ENCODE data around the gene EVX1.

The EVX1 gene

DNA sequence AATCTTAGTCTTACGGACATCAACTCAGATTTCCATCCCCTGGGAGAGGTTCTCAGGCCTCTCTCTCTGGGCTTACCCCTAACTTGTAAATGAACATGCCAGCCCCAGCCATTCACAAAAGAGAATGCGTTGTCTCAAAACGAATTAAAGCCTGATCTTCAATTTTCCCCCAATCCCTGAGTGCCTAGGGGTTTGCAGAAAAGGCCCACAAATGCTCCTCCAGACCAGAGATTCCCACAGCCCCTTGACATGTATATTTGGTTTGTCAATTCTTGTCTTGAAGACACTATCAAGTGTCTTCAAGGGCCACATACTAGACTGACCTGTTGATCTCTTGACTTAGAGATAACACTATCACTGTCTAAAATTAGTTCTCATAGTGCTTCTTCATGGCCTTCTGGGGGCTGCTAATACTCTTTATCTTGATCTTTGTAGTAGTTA, 30.8 kb upstream of the EVX1 start:
- Histone ChIP-seq H3K79me2 (ENCODE audit: insufficient read depth, low read length) (no peaks in the 10 kb centered on the region), H3K4me2 (ENCODE audit: low read depth, low read length, poor library complexity, severe bottlenecking) (no peak overlapping the region), H3K36me3 (ENCODE audit: low read length) (no peaks in the 10 kb centered on the region), H3K27ac (ENCODE audit: low read depth, low read length) (no peak overlapping the region), H3K9me2 (replicated peaks; ENCODE audit: insufficient read depth, low read length) (no peaks in the 10 kb centered on the region), H3K27me3 (ENCODE audit: low read length) (no peaks in the 10 kb centered on the region), H4K20me1 (ENCODE audit: low read depth, low read length) (no peaks in the 10 kb centered on the region), H3K9ac (ENCODE audit: low read length) (no peak overlapping the region), H3K4me3 (ENCODE audit: insufficient read depth, low read length, poor library complexity, severe bottlenecking) (no peak overlapping the region), H3F3A (ENCODE audit: insufficient read depth) (no peaks in the 10 kb centered on the region), H3K9me3 (ENCODE audit: insufficient read depth, low read length) (no peaks in the 10 kb centered on the region), H2AFZ (ENCODE audit: low read depth, low read length, severe bottlenecking) (no peak overlapping the region)
- no peak for TF ChIP-seq EZH2phosphoT487 (conservative IDR thresholded peaks at IDR 0.05; ENCODE audit: low read length)
- TF ChIP-seq, protein P1, sequence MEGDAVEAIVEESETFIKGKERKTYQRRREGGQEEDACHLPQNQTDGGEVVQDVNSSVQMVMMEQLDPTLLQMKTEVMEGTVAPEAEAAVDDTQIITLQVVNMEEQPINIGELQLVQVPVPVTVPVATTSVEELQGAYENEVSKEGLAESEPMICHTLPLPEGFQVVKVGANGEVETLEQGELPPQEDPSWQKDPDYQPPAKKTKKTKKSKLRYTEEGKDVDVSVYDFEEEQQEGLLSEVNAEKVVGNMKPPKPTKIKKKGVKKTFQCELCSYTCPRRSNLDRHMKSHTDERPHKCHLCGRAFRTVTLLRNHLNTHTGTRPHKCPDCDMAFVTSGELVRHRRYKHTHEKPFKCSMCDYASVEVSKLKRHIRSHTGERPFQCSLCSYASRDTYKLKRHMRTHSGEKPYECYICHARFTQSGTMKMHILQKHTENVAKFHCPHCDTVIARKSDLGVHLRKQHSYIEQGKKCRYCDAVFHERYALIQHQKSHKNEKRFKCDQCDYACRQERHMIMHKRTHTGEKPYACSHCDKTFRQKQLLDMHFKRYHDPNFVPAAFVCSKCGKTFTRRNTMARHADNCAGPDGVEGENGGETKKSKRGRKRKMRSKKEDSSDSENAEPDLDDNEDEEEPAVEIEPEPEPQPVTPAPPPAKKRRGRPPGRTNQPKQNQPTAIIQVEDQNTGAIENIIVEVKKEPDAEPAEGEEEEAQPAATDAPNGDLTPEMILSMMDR (IDR thresholded peaks at IDR 0.05; ENCODE audit: insufficient read depth, low read length, poor library complexity, severe bottlenecking) = no peak

DNA sequence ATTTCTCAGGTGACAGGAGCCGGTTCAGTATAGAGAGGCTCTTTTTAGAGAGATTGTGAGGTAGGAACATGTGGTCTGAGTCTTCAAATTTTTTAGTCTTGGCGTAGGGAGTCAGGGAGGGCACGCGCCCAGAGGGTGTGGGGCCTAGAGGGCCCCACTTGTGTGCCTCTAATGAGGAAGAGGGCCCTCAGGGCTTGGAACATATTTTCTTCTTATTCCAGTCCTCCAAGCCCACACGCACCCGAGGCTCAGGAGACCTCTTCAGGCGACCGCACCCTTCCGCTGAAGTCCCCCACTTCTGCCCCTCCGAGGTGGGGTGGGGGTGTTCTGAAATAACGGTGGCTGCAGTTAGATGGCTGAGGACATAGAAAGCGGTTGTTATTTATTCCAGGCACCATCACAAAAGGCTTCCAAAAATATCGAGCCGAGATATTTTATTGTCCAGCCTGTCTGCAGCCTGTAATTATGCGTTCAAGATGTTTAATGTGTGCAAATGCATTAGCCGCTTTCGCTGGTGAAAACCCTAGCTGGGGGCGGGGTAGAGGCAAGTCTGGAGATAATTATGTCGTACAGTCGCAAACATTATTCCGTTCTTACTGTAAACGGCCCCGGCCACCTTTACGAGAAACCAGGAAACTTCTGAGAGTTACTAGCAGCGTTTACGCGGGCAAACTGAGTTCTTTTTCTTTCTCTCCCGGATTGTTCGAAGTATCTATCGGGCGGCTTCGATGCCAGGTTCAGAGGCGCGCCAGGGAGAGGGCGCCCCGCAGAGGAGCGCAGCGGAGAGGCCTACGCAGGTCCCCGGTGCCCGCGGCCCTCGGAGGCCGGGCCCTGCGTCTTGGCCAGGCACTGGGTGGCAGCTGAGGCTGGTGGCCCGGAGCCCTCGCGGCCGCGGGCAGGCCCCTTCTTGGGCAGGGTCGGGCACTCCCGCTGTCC, 29.8 kb upstream of the EVX1 start:
- no peaks in the 10 kb centered on the region for H3K27me3 ChIP-seq (ENCODE audit: low read length)
- H3K9ac ChIP-seq (ENCODE audit: low read length) = no peak overlapping the region
- no peaks in the 10 kb centered on the region for H3K9me3 ChIP-seq (ENCODE audit: insufficient read depth, low read length)
- H3F3A ChIP-seq (ENCODE audit: insufficient read depth) = no peaks in the 10 kb centered on the region
- no peaks in the 10 kb centered on the region for H4K20me1 ChIP-seq (ENCODE audit: low read depth, low read length)
- H3K4me2 ChIP-seq (ENCODE audit: low read depth, low read length, poor library complexity, severe bottlenecking) = no peak overlapping the region
- TF ChIP-seq EZH2phosphoT487 (conservative IDR thresholded peaks at IDR 0.05; ENCODE audit: low read length) = no peak
- TF ChIP-seq, protein P1 (IDR thresholded peaks at IDR 0.05; ENCODE audit: insufficient read depth, low read length, poor library complexity, severe bottlenecking) = no peak
- no peaks in the 10 kb centered on the region for H3K9me2 ChIP-seq (replicated peaks; ENCODE audit: insufficient read depth, low read length)
- no peak overlapping the region for H3K27ac ChIP-seq (ENCODE audit: low read depth, low read length)
- no peaks in the 10 kb centered on the region for H3K36me3 ChIP-seq (ENCODE audit: low read length)
- H3K4me3 ChIP-seq (ENCODE audit: insufficient read depth, low read length, poor library complexity, severe bottlenecking) = no peak overlapping the region
- H3K79me2 ChIP-seq (ENCODE audit: insufficient read depth, low read length) = no peaks in the 10 kb centered on the region
- no peak overlapping the region for H2AFZ ChIP-seq (ENCODE audit: low read depth, low read length, severe bottlenecking)

DNA sequence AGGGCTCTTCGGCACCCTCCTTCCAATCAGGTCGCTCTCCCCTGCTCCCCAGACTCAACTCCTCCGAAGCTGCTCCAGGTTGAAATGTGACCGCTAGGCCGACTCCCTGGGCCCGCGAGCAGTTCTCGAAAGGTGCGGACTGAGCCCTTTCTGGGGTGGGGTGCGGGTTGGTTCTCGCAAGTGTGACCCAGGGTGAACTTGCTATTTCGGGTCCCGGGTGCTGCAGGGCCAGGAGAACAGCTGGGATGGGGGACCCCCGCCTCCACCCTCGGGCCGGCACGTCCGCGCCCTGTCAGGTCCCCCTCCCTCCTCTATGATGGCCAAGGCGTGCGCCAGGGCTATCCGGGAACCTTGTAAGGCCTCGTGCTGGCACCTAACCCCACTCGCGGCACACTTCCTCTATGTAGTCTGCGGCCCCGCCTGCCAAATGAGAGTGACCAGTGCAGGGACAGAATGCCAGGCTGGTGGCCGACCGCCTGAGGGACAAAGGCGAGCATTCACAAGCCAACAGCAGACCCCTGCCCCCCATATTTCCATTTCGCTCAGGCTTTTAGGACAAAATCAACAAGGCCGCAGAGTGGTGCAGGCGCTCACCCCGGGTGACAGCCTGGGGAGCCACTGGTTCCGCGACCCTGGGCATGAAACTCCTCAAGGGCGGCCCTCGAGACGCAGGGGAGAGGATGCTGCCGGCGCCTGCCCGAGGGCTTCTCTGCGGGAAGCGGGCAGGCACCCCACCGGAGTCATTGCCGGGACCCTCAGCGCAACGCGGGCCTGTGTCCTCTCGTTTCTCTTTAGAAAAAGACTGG, 29.0 kb upstream of the EVX1 start:
- Histone ChIP-seq H4K20me1 (ENCODE audit: low read depth, low read length) (no peaks in the 10 kb centered on the region), H3K36me3 (ENCODE audit: low read length) (no peaks in the 10 kb centered on the region), H3F3A (ENCODE audit: insufficient read depth) (no peaks in the 10 kb centered on the region), H3K27me3 (ENCODE audit: low read length) (no peaks in the 10 kb centered on the region), H3K9me3 (ENCODE audit: insufficient read depth, low read length) (no peaks in the 10 kb centered on the region), H3K9ac (ENCODE audit: low read length) (no peak overlapping the region), H3K27ac (ENCODE audit: low read depth, low read length) (no peak overlapping the region), H2AFZ (ENCODE audit: low read depth, low read length, severe bottlenecking) (no peak overlapping the region), H3K79me2 (ENCODE audit: insufficient read depth, low read length) (no peaks in the 10 kb centered on the region), H3K4me3 (ENCODE audit: insufficient read depth, low read length, poor library complexity, severe bottlenecking) (no peak overlapping the region), H3K9me2 (replicated peaks; ENCODE audit: insufficient read depth, low read length) (no peaks in the 10 kb centered on the region), H3K4me2 (ENCODE audit: low read depth, low read length, poor library complexity, severe bottlenecking) (no peak overlapping the region)
- no peak for TF ChIP-seq EZH2phosphoT487 (conservative IDR thresholded peaks at IDR 0.05; ENCODE audit: low read length)
- TF ChIP-seq, protein P1 (IDR thresholded peaks at IDR 0.05; ENCODE audit: insufficient read depth, low read length, poor library complexity, severe bottlenecking) = no peak
